Stomach smooth muscle (tissue), 2 donors: ENCODE results near the gene ZC2HC1B.

Experiments
- H3K27ac ChIP-seq: one replicate; pipeline ENCODE4 v1.7.0; 2013; ENCODE audit warnings: mild to moderate bottlenecking, low read length, inconsistent platforms
- H3K27me3 ChIP-seq, 2 donors: one replicate each; pipeline ENCODE4 v1.7.0; 2013; ENCODE audit warnings: low read length in 2 of 2; ENCODE audit not compliant: insufficient read depth in 2 of 2, control insufficient read depth in 1 of 2
- H3K36me3 ChIP-seq, 2 donors: one replicate each; pipeline ENCODE4 v1.7.0; 2013; ENCODE audit warnings: low read length in 2 of 2; ENCODE audit not compliant: control insufficient read depth in 2 of 2, insufficient read depth in 2 of 2
- H3K4me1 ChIP-seq: one replicate; pipeline ENCODE4 v1.7.0; 2013; ENCODE audit warnings: low read length; ENCODE audit not compliant: control insufficient read depth, insufficient read depth
- H3K4me3 ChIP-seq, 2 donors: one replicate each; pipeline ENCODE4 v1.7.0; 2013; ENCODE audit warnings: low read length in 2 of 2
- H3K9ac ChIP-seq, 2 donors: one replicate each; pipeline ENCODE4 v1.7.0; 2013; ENCODE audit warnings: low read length in 2 of 2, mild to moderate bottlenecking in 1 of 2
- H3K9me3 ChIP-seq, 2 donors: one replicate each; pipeline ENCODE4 v1.7.0; 2013; ENCODE audit warnings: low read length in 2 of 2; ENCODE audit not compliant: control insufficient read depth in 2 of 2
- donor health status: healthy.
- donor health status: Pancreatic carcinoma.

Gene ZC2HC1B

DNA sequence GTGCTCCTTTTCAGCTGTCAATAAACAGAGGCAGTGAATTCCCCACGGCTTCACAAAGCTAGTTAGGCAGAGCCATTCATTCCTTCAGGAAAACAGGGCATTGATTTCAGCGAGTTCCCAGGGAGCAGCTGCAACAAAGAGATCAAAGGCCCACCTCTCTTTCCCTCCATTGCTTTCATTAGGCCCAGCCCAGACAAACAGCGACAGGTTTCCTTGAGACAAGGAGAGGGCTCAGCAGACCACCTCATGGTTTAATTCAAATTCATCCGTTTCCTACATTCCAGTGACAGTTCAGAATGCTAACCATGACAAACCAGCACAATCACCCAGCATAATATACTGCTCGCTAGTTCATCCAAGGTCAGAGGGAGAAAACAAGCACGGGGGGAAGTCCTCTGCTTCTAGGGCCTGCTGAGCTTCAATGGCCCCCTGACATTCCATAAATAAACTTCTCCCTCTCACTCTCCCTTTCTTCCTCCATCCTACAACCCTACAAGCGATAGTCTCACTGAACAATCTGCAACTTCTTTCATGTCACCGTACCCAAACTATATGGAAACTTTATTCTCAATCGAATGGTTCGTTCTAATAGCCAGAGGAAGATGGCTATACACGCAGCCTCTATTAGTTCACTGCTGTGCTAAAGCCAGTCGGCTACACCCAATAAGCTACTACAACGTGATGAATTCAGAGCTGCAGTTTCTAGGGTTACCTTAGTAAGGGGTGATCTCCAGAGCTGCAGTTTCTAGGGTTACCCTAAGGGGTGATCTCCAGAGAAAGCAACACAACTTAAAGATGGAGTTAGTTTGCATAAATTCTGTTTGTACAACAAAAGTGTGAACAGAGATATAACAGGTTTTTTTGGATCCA, 109.1 kb downstream of the ZC2HC1B start:
- Histone ChIP-seq H3K9me3 (no peaks in the 10 kb centered on the region), H3K4me1 (no peaks in the 10 kb centered on the region), H3K36me3 (no peaks in the 10 kb centered on the region), H3K9ac (no peak overlapping the region), H3K4me3 (no peak overlapping the region), H3K27me3 (no peaks in the 10 kb centered on the region), H3K27ac (no peak overlapping the region)

DNA sequence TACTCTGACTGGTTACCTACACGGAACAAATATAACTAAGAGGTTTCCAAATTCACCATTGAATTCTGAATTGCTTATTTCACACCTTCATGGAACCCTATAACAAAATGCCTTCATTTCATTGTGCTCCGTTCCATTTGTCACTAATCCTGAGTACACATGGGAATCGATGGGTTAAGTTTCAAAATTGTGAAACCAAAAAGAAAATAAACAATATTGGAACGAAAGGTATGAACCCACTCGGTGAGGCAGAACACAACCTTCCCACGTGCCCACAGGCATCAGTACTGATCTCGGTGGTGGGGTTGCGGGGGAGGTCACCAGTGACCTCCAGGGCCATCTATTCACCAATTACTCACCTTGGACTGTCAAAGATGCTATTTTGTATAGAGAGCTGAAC, 109.8 kb downstream of the ZC2HC1B start:
- Histone ChIP-seq H3K4me3 (no peak overlapping the region), H3K9ac (no peak overlapping the region), H3K4me1 (no peaks in the 10 kb centered on the region), H3K27me3 (no peaks in the 10 kb centered on the region), H3K36me3 (no peaks in the 10 kb centered on the region), H3K27ac (no peak overlapping the region), H3K9me3 (no peaks in the 10 kb centered on the region)

- Histone ChIP-seq H3K27me3 (no peaks in the 10 kb centered on the region), H3K9me3 (no peaks in the 10 kb centered on the region), H3K27ac (no peak overlapping the region), H3K36me3 (no peaks in the 10 kb centered on the region), H3K4me1 (no peaks in the 10 kb centered on the region), H3K4me3 (no peak overlapping the region), H3K9ac (no peak overlapping the region)
Measured at GRCh38 chr6:143976806-143977349, 112.6 kb downstream of the ZC2HC1B start.

- no peaks in the 10 kb centered on the region for H3K9me3 ChIP-seq
- H3K4me3 ChIP-seq, result no peak overlapping the region
- H3K27me3 ChIP-seq, result no peaks in the 10 kb centered on the region
- no peak overlapping the region for H3K9ac ChIP-seq
- H3K36me3 ChIP-seq, result no peaks in the 10 kb centered on the region
- H3K27ac ChIP-seq, result no peak overlapping the region
- H3K4me1 ChIP-seq, result no peaks in the 10 kb centered on the region
Measured at GRCh38 chr6:143980921-143981320, 116.6 kb downstream of the ZC2HC1B start.

DNA sequence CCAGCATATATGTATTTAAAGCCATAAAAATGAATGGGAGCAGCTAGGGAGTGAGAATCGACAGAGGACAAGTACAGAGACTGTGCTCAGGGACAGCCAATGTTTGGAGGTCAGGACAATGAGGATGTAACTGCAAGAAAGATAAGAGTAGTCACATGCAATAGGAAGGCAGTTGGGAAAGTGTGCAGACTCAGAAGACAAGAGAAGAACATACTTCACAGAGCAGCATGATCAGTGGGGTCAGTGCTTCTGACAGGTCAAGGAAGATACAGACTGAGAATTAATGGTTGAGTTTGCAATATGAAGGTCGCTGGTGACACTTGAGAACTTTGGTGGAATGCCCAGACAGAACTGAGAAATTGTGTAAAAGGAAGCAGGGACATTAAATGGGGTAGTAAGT, 118.7 kb downstream of the ZC2HC1B start:
- H3K9ac ChIP-seq, result no peak overlapping the region
- H3K27ac ChIP-seq, result no peak overlapping the region
- no peaks in the 10 kb centered on the region for H3K9me3 ChIP-seq
- H3K4me3 ChIP-seq, result no peak overlapping the region
- no peaks in the 10 kb centered on the region for H3K36me3 ChIP-seq
- no peaks in the 10 kb centered on the region for H3K27me3 ChIP-seq
- no peaks in the 10 kb centered on the region for H3K4me1 ChIP-seq

- peaks cover 0 to 2% of the 10 kb centered on the region in 2 donors for H3K9me3 ChIP-seq
- H3K27me3 ChIP-seq, result no peaks in the 10 kb centered on the region
- H3K4me1 ChIP-seq, result no peaks in the 10 kb centered on the region
- no peak overlapping the region for H3K4me3 ChIP-seq
- H3K36me3 ChIP-seq, result no peaks in the 10 kb centered on the region
- H3K9ac ChIP-seq, result no peak overlapping the region
- H3K27ac ChIP-seq, result no peak overlapping the region
Measured at GRCh38 chr6:143984666-143985065, 120.4 kb downstream of the ZC2HC1B start.

DNA sequence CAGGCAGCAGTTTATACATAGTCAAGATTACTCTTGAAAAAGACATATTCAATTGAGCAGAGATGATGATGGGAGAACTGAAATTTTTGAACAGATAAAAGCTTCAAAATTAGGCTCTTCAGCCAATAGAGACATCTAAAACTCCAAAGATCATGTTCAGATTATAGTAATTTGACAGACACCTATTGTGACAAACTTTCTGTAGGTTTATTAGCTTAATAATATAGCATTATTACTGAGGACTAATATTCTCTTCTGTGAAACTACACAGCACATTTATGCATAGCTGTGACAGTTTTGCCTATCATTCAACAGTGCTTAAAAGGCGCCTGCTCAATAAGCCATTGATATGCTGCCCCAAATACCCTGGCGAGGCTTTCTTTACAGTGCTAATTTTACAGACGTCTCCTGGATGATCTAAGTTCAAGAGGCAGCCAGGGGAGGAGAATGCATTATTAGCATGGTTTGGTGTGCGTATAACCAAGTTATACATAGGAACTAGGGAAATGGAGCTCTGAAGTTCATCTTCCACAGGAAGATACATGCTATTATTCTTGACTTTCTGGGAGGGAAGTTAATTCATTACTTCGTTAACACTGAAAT, 122.3 kb downstream of the ZC2HC1B start:
- no peaks in the 10 kb centered on the region for H3K36me3 ChIP-seq
- no peak overlapping the region for H3K9ac ChIP-seq
- H3K27me3 ChIP-seq, result no peaks in the 10 kb centered on the region
- no peaks in the 10 kb centered on the region for H3K4me1 ChIP-seq
- H3K9me3 ChIP-seq, result peaks cover 0 to 2% of the 10 kb centered on the region in 2 donors
- H3K4me3 ChIP-seq, result no peak overlapping the region
- H3K27ac ChIP-seq, result no peak overlapping the region
